ENCODE measurements around the gene OR10J1. TPM values are rescaled to one million over a fixed set of nuclear protein-coding genes. Genes with fewer than 3 reads are reported as not detected.

Gene OR10J1
- total RNA-seq, 6 experiments from 2014 or later, result not detected

DNA sequence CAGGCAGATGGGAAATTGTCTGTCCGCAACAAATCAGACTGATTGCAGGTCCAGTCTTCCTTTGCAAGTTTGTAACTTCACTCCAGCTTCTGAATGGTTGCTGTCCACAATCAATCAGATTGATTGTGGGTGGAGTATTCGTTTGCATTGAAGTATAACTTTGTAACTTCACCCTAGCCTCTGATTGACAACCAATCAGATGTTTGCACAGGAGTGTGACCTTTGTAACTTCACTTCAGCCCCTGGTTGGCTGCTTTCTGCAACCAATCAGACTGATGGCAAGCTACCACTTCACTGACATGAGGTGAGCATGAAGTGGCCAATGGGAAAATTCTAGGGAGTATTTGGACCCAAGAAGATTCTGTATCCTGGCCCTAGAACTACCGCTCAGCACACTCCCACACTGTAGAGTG is 25.7 kb downstream of the OR10J1 start:
- Mint-ChIP-seq H3K36me3 (ENCODE audit: low read depth) (peaks cover 25% of the 10 kb centered on the region), H3K9me3 (peaks cover 21% of the 10 kb centered on the region), H3K4me1 (ENCODE audit: low read depth) (peaks cover 67% of the 10 kb centered on the region), H3K27ac (no peak overlapping the region; the same call in 1 of the 2 replicates), H3K4me3 (peak overlapping the region; percentile 70; the same call in 1 of the 2 replicates), H3K27me3 (ENCODE audit: insufficient read depth) (no peaks in the 10 kb centered on the region; the same call in 1 of the 2 replicates)
- TF ChIP-seq, protein P1, sequence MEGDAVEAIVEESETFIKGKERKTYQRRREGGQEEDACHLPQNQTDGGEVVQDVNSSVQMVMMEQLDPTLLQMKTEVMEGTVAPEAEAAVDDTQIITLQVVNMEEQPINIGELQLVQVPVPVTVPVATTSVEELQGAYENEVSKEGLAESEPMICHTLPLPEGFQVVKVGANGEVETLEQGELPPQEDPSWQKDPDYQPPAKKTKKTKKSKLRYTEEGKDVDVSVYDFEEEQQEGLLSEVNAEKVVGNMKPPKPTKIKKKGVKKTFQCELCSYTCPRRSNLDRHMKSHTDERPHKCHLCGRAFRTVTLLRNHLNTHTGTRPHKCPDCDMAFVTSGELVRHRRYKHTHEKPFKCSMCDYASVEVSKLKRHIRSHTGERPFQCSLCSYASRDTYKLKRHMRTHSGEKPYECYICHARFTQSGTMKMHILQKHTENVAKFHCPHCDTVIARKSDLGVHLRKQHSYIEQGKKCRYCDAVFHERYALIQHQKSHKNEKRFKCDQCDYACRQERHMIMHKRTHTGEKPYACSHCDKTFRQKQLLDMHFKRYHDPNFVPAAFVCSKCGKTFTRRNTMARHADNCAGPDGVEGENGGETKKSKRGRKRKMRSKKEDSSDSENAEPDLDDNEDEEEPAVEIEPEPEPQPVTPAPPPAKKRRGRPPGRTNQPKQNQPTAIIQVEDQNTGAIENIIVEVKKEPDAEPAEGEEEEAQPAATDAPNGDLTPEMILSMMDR (IDR thresholded peaks at IDR 0.05), result no peak
- DNase-seq, result no peak

DNA sequence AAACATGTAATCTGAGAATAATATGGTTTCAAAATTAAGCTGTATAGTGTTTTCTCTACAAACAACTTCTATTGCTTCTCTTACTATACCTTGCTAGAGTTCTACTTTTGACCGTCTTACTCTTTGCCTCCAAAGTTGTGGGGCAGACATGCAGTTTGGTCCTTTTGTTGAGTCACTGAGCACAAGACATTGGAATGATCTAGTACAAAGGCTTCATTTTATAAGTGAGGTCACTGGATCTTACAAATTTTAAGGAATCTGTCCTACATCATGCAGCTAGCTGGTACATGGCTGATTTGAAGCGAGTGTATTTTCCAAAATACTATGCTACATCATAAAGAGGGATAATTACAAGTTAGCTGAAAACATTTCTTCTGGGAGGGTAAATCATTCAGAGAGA is 28.8 kb downstream of the OR10J1 start:
- Mint-ChIP-seq H3K4me3 (peak overlapping the region; percentile 27; the same call in 1 of the 2 replicates), H3K36me3 (ENCODE audit: low read depth) (peaks cover 4% of the 10 kb centered on the region; the same call in 1 of the 2 replicates), H3K27me3 (ENCODE audit: insufficient read depth) (peaks cover 2% of the 10 kb centered on the region), H3K27ac (peak overlapping the region; percentile 72), H3K9me3 (no peaks in the 10 kb centered on the region), H3K4me1 (ENCODE audit: low read depth) (peaks cover 89% of the 10 kb centered on the region)
- TF ChIP-seq, protein P1 (IDR thresholded peaks at IDR 0.05), result no peak
- DNase-seq, result no peak

DNA sequence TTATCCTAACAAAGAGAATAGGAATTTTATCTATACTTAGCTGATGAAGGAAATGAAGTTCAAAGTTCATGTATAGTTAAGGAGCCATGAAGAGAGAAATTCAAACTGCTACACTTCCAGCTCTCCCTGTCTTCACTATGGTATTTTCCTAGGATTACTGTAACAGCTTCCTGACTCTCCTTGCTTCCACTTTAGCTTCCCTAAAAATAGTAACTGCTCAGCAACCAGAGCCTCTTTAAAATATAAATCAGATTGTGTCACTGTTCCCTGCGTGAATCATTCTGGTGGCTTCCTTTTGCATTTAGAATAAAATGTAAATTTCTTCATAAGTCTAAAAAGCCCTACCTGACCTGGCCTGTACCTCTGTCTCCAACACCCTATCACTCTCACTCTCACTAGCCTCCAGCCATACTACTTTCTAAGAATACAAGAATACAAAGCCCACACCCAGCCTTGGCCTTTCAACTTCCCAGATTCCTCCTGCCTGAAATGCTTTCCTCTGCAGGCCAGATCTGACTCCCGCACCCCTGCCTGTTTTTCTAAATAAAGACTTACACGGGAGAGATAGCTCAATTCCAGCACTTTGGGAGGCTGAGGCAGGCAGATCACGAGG is 30.5 kb downstream of the OR10J1 start:
- peak; percentile 63 for DNase-seq
- no peaks in the 10 kb centered on the region for H3K9me3 Mint-ChIP-seq
- peak overlapping the region; percentile 72 for H3K27ac Mint-ChIP-seq
- TF ChIP-seq, protein P1 (IDR thresholded peaks at IDR 0.05), result no peak
- H3K4me3 Mint-ChIP-seq, result peak overlapping the region; percentile 54; the same call in 1 of the 2 replicates
- H3K4me1 Mint-ChIP-seq (ENCODE audit: low read depth), result peaks cover 86% of the 10 kb centered on the region
- H3K36me3 Mint-ChIP-seq (ENCODE audit: low read depth), result peaks cover 4% of the 10 kb centered on the region; the same call in 1 of the 2 replicates
- H3K27me3 Mint-ChIP-seq (ENCODE audit: insufficient read depth), result peaks cover 2% of the 10 kb centered on the region

DNA sequence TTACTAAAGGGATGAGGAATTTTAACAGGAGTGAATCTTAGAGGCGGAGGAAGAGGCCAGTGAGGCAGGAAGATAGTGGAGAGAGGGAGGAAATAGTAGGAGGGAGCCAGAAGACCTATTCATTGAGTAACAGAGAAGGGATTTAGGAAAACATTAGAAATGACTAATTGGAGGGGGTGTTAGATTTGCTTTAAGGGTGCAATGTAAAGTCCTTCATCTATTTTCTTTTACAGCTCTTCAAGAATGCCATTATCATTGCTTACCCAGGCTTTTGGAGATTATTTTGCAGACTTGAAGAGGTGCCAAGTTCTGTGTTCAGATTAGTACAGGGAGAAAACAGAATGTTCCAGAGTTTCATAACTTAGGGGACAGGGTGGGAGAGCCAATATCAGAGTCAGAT is 33.8 kb downstream of the OR10J1 start:
- Mint-ChIP-seq H3K4me3 (peak overlapping the region; percentile 14; the same call in 1 of the 2 replicates), H3K36me3 (ENCODE audit: low read depth) (no peaks in the 10 kb centered on the region; the same call in 1 of the 2 replicates), H3K27ac (peak overlapping the region; percentile 70), H3K9me3 (no peaks in the 10 kb centered on the region), H3K27me3 (ENCODE audit: insufficient read depth) (peaks cover 2% of the 10 kb centered on the region), H3K4me1 (ENCODE audit: low read depth) (peaks cover 70% of the 10 kb centered on the region)
- peak; percentile 9 for DNase-seq
- TF ChIP-seq, protein P1 (IDR thresholded peaks at IDR 0.05), result no peak

DNA sequence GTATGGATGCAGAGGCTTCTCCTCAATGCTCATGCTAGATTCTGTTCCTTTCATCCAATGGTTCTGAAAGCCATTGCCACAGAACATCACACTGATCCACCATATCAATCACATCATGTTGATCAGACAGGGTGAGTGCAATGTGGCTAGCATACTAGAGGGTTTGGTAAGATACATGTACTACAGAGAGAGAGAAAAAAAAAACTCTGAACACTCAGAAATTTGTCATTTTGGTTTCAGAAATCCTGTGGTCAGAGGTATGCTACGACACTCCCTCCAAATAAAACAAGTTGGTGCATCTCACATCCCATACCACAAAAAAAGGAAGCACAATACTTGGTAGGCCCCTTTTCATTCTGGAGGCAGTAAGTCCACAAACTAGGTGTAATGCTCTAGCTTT is 35.4 kb downstream of the OR10J1 start:
- DNase-seq, result no peak
- no peaks in the 10 kb centered on the region for H3K9me3 Mint-ChIP-seq
- no peak overlapping the region for H3K27ac Mint-ChIP-seq
- H3K27me3 Mint-ChIP-seq (ENCODE audit: insufficient read depth), result peaks cover 2% of the 10 kb centered on the region; the same call in 1 of the 2 replicates
- TF ChIP-seq, protein P1 (IDR thresholded peaks at IDR 0.05), result no peak
- no peak overlapping the region for H3K4me3 Mint-ChIP-seq
- peaks cover 71% of the 10 kb centered on the region for H3K4me1 Mint-ChIP-seq (ENCODE audit: low read depth)
- no peaks in the 10 kb centered on the region; the same call in 1 of the 2 replicates for H3K36me3 Mint-ChIP-seq (ENCODE audit: low read depth)

All from HFFc6 (cell line).